Glomerular visceral epithelial cell (primary cell): Measurements from ENCODE around the gene RDH13.
"Not testable (repeated sequence)": the region's sequence is repeated elsewhere in the genome, so short reads cannot be mapped to it uniquely, and the experiment has no call there.

ENCODE experiments used
- DNase-seq: peaks from one replicate; pipeline ENCODE4 v3.0.0-alpha.2; 2016; ENCODE audit errors: extremely low spot score

RDH13 gene

GRCh38 chr19:55062735-55063491 lies at the start of gene RDH13:
Gene RDH13 (minus strand): TSS chr19:55063148. CDS start chr19:55063032, 116 bp downstream.
- peak; percentile 97 for DNase-seq

GRCh38 chr19:55112246-55112776 lies 49.4 kb upstream of the RDH13 start:
- DNase-seq, result no peak

GRCh38 chr19:55111238-55111831 lies 48.4 kb upstream of the RDH13 start:
- no peak for DNase-seq

- no peak for DNase-seq
These were observed 46.8 kb upstream of the RDH13 start for GRCh38 chr19:55109527-55110291.

GRCh38 chr19:55107252-55107651 lies 44.3 kb upstream of the RDH13 start:
- DNase-seq, result not testable (repeated sequence)

GRCh38 chr19:55106591-55106990 lies 43.6 kb upstream of the RDH13 start:
- DNase-seq, result no peak

- no peak for DNase-seq
These were observed 42.3 kb upstream of the RDH13 start for GRCh38 chr19:55105237-55105636.

- DNase-seq, result no peak
These were observed 40.2 kb upstream of the RDH13 start for GRCh38 chr19:55103190-55103589.

GRCh38 chr19:55101261-55101660 lies 38.3 kb upstream of the RDH13 start:
- no peak for DNase-seq

GRCh38 chr19:55099557-55100506 lies 36.9 kb upstream of the RDH13 start:
- DNase-seq, result no peak

GRCh38 chr19:55098716-55099556 lies 36.0 kb upstream of the RDH13 start:
- no peak for DNase-seq

GRCh38 chr19:55097864-55098715 lies 35.1 kb upstream of the RDH13 start:
- no peak for DNase-seq

GRCh38 chr19:55096061-55096701 lies 33.2 kb upstream of the RDH13 start:
- DNase-seq, result no peak

- no peak for DNase-seq
These were observed 32.5 kb upstream of the RDH13 start for GRCh38 chr19:55095260-55096060.

- DNase-seq, result no peak
These were observed 31.7 kb upstream of the RDH13 start for GRCh38 chr19:55094456-55095259.

GRCh38 chr19:55092423-55093318 lies 29.7 kb upstream of the RDH13 start:
- DNase-seq, result no peak
